A549 treated with dexamethasone at 1 μM for 4 hours (cell line): ENCODE measurements around the gene RBL1. TPM values are rescaled to one million over a fixed set of nuclear protein-coding genes. Genes with fewer than 3 reads are reported as not detected.

Experiments used
- total RNA-seq: library from RNA; stranded (reverse); fragments of 200-300 nt; extraction: Qiagen RNA extraction; gene quantifications from 5 replicates; pipeline ENCODE4 v1.2.3, GENCODE V29; 2022

Gene RBL1, protein sequence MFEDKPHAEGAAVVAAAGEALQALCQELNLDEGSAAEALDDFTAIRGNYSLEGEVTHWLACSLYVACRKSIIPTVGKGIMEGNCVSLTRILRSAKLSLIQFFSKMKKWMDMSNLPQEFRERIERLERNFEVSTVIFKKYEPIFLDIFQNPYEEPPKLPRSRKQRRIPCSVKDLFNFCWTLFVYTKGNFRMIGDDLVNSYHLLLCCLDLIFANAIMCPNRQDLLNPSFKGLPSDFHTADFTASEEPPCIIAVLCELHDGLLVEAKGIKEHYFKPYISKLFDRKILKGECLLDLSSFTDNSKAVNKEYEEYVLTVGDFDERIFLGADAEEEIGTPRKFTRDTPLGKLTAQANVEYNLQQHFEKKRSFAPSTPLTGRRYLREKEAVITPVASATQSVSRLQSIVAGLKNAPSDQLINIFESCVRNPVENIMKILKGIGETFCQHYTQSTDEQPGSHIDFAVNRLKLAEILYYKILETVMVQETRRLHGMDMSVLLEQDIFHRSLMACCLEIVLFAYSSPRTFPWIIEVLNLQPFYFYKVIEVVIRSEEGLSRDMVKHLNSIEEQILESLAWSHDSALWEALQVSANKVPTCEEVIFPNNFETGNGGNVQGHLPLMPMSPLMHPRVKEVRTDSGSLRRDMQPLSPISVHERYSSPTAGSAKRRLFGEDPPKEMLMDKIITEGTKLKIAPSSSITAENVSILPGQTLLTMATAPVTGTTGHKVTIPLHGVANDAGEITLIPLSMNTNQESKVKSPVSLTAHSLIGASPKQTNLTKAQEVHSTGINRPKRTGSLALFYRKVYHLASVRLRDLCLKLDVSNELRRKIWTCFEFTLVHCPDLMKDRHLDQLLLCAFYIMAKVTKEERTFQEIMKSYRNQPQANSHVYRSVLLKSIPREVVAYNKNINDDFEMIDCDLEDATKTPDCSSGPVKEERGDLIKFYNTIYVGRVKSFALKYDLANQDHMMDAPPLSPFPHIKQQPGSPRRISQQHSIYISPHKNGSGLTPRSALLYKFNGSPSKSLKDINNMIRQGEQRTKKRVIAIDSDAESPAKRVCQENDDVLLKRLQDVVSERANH
- 9.9 to 14.9 TPM (median 12.5 TPM) in 5 replicates for total RNA-seq

GRCh38 chr20:37095599-37096414 is at the start of gene RBL1:
Gene RBL1 (minus strand): TSS chr20:37095997. CDS start chr20:37095928, 69 bp downstream.

GRCh38 chr20:36951198-36951978 is 144.4 kb downstream of the RBL1 start, which contains the start of gene SAMHD1:
Gene SAMHD1 (minus strand): TSS chr20:36951708. CDS start chr20:36951643, 65 bp downstream.

Other genes starting within 250 kb of the RBL1 start
- not detected in 5 replicates for gene TLDC2, start 219.9 kb downstream of the RBL1 start, total RNA-seq
- gene SAMHD1, start 144.3 kb downstream of the RBL1 start, total RNA-seq, result 8.7 to 11.5 TPM (median 10.5 TPM) in 5 replicates
- 259 to 271 TPM (median 261 TPM) in 5 replicates for gene RPN2, start 83.3 kb upstream of the RBL1 start, total RNA-seq
- 0.70 to 1.6 TPM (median 1.4 TPM) in 5 replicates for gene MROH8, start 83.6 kb upstream of the RBL1 start, total RNA-seq
- gene GHRH, start 165.8 kb upstream of the RBL1 start, total RNA-seq, result not detected in 5 replicates
- 78.7 to 85.7 TPM (median 81.4 TPM) in 5 replicates for gene MANBAL, start 193.7 kb upstream of the RBL1 start, total RNA-seq